T-helper 2 cell treated with Interferon-gamma antibody and Interleukin-4, amounts not matched to agents 5 μg/mL and 100 μg/mL, for 36 hours (primary cell): Measurements from ENCODE around the gene KCNIP1.

Experiments
- DNase-seq: peaks from one replicate; pipeline ENCODE4 v3.0.0; 2021; ENCODE audit warnings: low spot score
- H3K27ac Mint-ChIP-seq: one replicate; pipeline ENCODE4 v1.8.0; 2021; ENCODE audit warnings: mild to moderate bottlenecking, mixed read lengths
- H3K27me3 Mint-ChIP-seq: one replicate; pipeline ENCODE4 v1.8.0; 2021; ENCODE audit warnings: low read depth, mixed read lengths
- H3K36me3 Mint-ChIP-seq: one replicate; pipeline ENCODE4 v1.8.0; 2021; ENCODE audit warnings: low read depth, mixed read lengths
- H3K4me1 Mint-ChIP-seq: one replicate; pipeline ENCODE4 v1.8.0; 2021; ENCODE audit warnings: low read depth, mixed read lengths
- H3K4me3 Mint-ChIP-seq: one replicate; pipeline ENCODE4 v1.8.0; 2022; ENCODE audit warnings: mild to moderate bottlenecking, moderate library complexity, mixed read lengths
- H3K9me3 Mint-ChIP-seq: one replicate; pipeline ENCODE4 v1.8.0; 2021; ENCODE audit warnings: mixed read lengths

Gene KCNIP1

GRCh38 chr5:170475294-170476000 lies 28.4 kb upstream of the KCNIP1 start:
- no peak for DNase-seq
- no peaks in the 10 kb centered on the region for H3K4me1 Mint-ChIP-seq
- H3K9me3 Mint-ChIP-seq = no peaks in the 10 kb centered on the region
- H3K27me3 Mint-ChIP-seq = peaks cover 21% of the 10 kb centered on the region
- no peak overlapping the region for H3K4me3 Mint-ChIP-seq
- H3K27ac Mint-ChIP-seq = no peak overlapping the region
- no peaks in the 10 kb centered on the region for H3K36me3 Mint-ChIP-seq

DNA sequence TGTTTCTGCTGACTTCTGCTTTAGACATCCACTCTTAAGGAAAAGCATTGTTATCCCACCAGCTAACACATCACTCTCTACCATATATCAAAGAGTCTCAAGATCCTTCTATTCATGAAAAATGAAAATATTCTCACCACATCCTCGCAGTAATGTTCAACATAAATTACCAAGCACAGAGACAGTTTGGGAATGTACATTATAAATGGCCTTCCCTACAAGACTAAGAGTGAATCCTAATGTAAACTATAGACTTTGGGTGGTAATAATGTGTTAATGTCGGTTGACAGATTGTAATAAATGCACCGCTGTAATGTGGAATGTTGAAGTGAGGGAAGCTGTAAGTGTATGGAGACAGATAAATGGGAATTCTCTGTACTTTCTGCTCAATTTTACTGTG lies 27.1 kb upstream of the KCNIP1 start:
- Mint-ChIP-seq H3K27me3 (peaks cover 19% of the 10 kb centered on the region), H3K9me3 (no peaks in the 10 kb centered on the region), H3K4me3 (no peak overlapping the region), H3K4me1 (no peaks in the 10 kb centered on the region), H3K27ac (no peak overlapping the region), H3K36me3 (no peaks in the 10 kb centered on the region)
- DNase-seq = no peak

GRCh38 chr5:170477906-170478305 lies 25.9 kb upstream of the KCNIP1 start:
- peaks cover 21% of the 10 kb centered on the region for H3K27me3 Mint-ChIP-seq

GRCh38 chr5:170478306-170478705 lies 25.5 kb upstream of the KCNIP1 start:
- DNase-seq = no peak
- H3K4me1 Mint-ChIP-seq = no peaks in the 10 kb centered on the region
- H3K9me3 Mint-ChIP-seq = no peaks in the 10 kb centered on the region
- peaks cover 21% of the 10 kb centered on the region for H3K27me3 Mint-ChIP-seq
- no peaks in the 10 kb centered on the region for H3K36me3 Mint-ChIP-seq
- no peak overlapping the region for H3K4me3 Mint-ChIP-seq
- H3K27ac Mint-ChIP-seq = no peak overlapping the region

More at GRCh38 chr5:170477906-170478305, 25.9 kb upstream of the KCNIP1 start:
- DNase-seq = no peak
- Mint-ChIP-seq H3K27ac (no peak overlapping the region), H3K36me3 (no peaks in the 10 kb centered on the region), H3K4me1 (no peaks in the 10 kb centered on the region), H3K4me3 (no peak overlapping the region), H3K9me3 (no peaks in the 10 kb centered on the region)

GRCh38 chr5:170479484-170479883 lies 24.3 kb upstream of the KCNIP1 start:
- Mint-ChIP-seq H3K4me3 (no peak overlapping the region), H3K36me3 (no peaks in the 10 kb centered on the region)
- no peak for DNase-seq

GRCh38 chr5:170480260-170480659 lies 23.6 kb upstream of the KCNIP1 start:
- H3K27ac Mint-ChIP-seq = no peak overlapping the region
- H3K4me3 Mint-ChIP-seq = no peak overlapping the region
- no peak for DNase-seq
- no peaks in the 10 kb centered on the region for H3K36me3 Mint-ChIP-seq
- H3K9me3 Mint-ChIP-seq = no peaks in the 10 kb centered on the region
- peaks cover 21% of the 10 kb centered on the region for H3K27me3 Mint-ChIP-seq
- H3K4me1 Mint-ChIP-seq = no peaks in the 10 kb centered on the region

More at GRCh38 chr5:170479484-170479883, 24.3 kb upstream of the KCNIP1 start:
- Mint-ChIP-seq H3K27me3 (peaks cover 21% of the 10 kb centered on the region), H3K27ac (no peak overlapping the region), H3K4me1 (no peaks in the 10 kb centered on the region), H3K9me3 (no peaks in the 10 kb centered on the region)

DNA sequence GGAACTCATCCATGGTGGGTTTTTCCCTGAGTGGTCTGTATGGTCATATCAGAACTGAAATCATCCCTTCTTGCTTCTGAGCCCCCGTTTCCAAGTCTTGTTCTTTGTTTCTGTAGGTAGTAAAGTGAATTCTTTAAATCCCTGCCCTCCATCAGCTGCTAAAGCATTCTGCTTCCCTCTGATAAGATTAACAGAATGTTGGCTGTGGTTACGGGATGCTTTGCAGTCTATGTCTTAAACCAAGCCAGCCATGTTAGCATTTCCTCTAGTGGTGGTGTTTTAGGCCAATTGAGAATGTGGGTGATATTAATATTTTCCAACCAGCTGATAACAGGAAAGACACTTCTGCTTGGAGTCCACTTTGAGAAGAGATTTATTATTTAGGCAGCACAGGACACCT lies 22.0 kb upstream of the KCNIP1 start:
- Mint-ChIP-seq H3K4me3 (no peak overlapping the region), H3K27ac (no peak overlapping the region), H3K36me3 (no peaks in the 10 kb centered on the region), H3K9me3 (no peaks in the 10 kb centered on the region), H3K4me1 (no peaks in the 10 kb centered on the region), H3K27me3 (peaks cover 20% of the 10 kb centered on the region)
- no peak for DNase-seq

- Mint-ChIP-seq H3K9me3 (no peaks in the 10 kb centered on the region), H3K27me3 (peaks cover 18% of the 10 kb centered on the region), H3K4me3 (no peak overlapping the region), H3K36me3 (no peaks in the 10 kb centered on the region), H3K27ac (no peak overlapping the region), H3K4me1 (no peaks in the 10 kb centered on the region)
- no peak for DNase-seq
Measured at GRCh38 chr5:170482511-170482910, 21.3 kb upstream of the KCNIP1 start.

GRCh38 chr5:170483701-170484458 lies 19.9 kb upstream of the KCNIP1 start:
- Mint-ChIP-seq H3K4me1 (no peaks in the 10 kb centered on the region), H3K4me3 (no peak overlapping the region), H3K9me3 (no peaks in the 10 kb centered on the region), H3K36me3 (no peaks in the 10 kb centered on the region), H3K27ac (no peak overlapping the region), H3K27me3 (peaks cover 16% of the 10 kb centered on the region)
- DNase-seq = no peak

DNA sequence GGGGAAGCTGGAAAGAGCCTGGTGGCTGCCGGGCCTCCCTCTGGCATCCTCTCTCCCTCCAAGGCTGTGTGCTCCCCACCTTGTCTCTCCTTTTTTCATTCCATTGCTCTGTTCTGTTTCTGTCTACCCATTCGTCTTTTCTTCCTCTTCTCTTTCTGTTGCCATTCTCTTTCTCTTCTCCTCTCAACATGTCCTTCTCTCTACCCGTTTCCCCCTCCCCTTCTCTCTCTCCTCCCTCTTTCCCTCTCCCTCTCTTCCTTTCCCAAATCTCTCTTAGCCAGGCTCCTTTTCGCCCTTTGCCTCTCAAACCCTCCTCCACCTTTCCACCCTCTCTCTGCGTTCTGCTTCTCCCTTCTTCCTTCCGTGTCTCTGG lies 19.4 kb upstream of the KCNIP1 start:
- H3K4me3 Mint-ChIP-seq = no peak overlapping the region
- H3K4me1 Mint-ChIP-seq = no peaks in the 10 kb centered on the region
- no peaks in the 10 kb centered on the region for H3K36me3 Mint-ChIP-seq
- no peaks in the 10 kb centered on the region for H3K9me3 Mint-ChIP-seq
- DNase-seq = no peak
- H3K27me3 Mint-ChIP-seq = peaks cover 12% of the 10 kb centered on the region
- H3K27ac Mint-ChIP-seq = no peak overlapping the region

DNA sequence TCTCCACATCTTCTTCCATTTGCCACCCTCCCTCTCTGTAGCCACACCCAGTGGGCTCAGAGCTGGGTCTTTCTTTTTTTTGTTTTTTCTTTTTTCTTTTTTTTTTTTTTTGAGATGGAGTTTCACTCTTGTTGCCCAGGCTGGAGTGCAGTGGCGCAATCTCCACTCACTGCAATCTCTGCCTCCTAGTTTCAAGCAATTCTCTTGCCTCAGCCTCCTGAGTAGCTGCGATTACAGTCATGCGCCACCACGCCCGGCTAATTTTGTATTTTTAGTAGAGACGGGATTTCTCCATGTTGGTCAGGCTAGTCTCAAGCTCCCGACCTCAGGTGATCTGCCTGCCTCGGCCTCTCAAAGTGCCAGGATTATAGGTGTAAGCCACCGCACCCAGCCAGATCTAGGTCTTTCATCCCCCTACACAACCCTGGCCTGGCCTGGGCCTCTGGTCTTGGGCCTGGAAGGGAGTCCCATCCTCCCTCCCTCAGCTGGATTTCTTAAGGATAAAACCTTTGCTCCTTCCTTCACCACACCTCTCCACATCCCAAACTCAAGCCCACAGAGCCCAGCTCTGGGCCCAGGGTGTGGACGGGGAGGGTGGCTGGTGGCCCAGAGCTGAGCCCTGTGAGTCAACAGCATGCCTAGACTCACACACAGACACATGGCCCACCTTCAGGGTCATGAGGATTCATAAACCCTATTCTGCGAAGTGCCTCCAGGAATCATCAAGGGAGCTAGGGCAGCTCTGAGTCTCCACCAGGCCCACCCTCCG lies 18.8 kb upstream of the KCNIP1 start:
- no peaks in the 10 kb centered on the region for H3K9me3 Mint-ChIP-seq
- H3K4me1 Mint-ChIP-seq = no peaks in the 10 kb centered on the region
- H3K27ac Mint-ChIP-seq = no peak overlapping the region
- DNase-seq = no peak
- H3K4me3 Mint-ChIP-seq = no peak overlapping the region
- H3K27me3 Mint-ChIP-seq = peaks cover 8% of the 10 kb centered on the region
- no peaks in the 10 kb centered on the region for H3K36me3 Mint-ChIP-seq

DNA sequence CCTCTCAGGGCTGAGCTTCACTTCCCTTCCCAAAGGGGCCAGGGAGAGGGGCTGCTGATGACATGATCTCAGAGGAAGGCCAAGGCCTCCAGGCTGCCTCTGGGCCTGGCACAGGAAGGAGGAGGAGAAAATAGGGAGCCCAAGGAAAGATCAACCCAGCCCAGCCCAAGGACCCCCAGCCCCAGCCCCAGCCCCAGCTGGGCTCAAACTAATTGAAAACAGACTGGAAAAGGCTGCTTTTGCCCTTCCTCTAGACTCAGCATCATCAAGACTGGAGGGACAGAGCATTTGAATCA lies 18.3 kb upstream of the KCNIP1 start:
- no peaks in the 10 kb centered on the region for H3K36me3 Mint-ChIP-seq
- H3K9me3 Mint-ChIP-seq = no peaks in the 10 kb centered on the region
- DNase-seq = no peak

DNA sequence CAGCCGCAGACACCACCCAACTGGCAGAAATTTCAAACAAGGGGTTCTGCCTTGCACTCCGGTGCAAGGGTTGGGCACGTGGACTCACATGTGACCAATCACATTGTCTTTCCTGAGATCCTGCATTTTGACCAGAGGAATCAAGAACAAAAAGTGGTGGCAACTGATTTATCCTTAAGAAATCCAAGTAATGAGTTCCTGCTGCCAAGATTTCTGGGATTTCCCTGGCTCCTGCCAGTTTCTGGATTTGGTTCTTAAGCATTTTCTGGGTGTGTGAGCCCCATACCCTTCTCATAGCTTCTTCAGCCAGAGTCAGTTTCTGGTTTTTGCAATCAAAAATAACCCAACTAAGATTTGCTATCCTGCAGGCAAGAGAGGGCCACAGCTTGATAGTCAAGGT lies 17.4 kb upstream of the KCNIP1 start:
- peaks cover 5% of the 10 kb centered on the region for H3K27me3 Mint-ChIP-seq
- DNase-seq = no peak
- H3K4me3 Mint-ChIP-seq = no peak overlapping the region
- H3K36me3 Mint-ChIP-seq = no peaks in the 10 kb centered on the region
- H3K4me1 Mint-ChIP-seq = no peaks in the 10 kb centered on the region
- H3K9me3 Mint-ChIP-seq = no peaks in the 10 kb centered on the region
- no peak overlapping the region for H3K27ac Mint-ChIP-seq

More for the DNA sequence above, 18.3 kb upstream of the KCNIP1 start:
- Mint-ChIP-seq H3K4me1 (no peaks in the 10 kb centered on the region), H3K4me3 (no peak overlapping the region), H3K27me3 (peaks cover 5% of the 10 kb centered on the region), H3K27ac (no peak overlapping the region)

DNA sequence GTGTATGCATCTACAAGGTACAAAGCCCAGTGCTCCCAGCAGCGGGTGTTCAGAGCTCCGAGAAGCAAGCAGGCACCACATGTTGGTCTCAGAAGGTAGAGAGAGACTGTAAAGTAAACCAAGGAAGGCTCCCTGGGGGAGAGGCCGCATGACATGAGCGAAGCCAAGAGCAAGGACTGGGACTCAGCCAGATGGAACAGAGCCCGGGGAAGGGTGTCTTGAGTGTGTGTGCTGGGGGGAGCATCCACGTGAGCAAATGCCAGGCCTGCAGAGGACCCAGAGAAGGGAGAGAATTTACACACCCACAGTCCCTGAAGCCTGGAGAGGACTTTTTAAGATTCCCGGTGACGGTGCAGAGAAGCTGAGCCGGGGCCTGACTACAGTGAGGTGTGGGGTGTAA lies 15.2 kb upstream of the KCNIP1 start:
- Mint-ChIP-seq H3K4me3 (no peak overlapping the region), H3K36me3 (no peaks in the 10 kb centered on the region), H3K9me3 (no peaks in the 10 kb centered on the region), H3K27me3 (peaks cover under 1% of the 10 kb centered on the region), H3K4me1 (no peaks in the 10 kb centered on the region), H3K27ac (no peak overlapping the region)
- no peak for DNase-seq
